ENCODE data around the gene SAP30L. TPM values are rescaled to one million over a fixed set of nuclear protein-coding genes. Genes with fewer than 3 reads are reported as not detected.

Gene SAP30L
- total RNA-seq, 2 donors from 2014 or later: 27.7 to 40.3 TPM

DNA sequence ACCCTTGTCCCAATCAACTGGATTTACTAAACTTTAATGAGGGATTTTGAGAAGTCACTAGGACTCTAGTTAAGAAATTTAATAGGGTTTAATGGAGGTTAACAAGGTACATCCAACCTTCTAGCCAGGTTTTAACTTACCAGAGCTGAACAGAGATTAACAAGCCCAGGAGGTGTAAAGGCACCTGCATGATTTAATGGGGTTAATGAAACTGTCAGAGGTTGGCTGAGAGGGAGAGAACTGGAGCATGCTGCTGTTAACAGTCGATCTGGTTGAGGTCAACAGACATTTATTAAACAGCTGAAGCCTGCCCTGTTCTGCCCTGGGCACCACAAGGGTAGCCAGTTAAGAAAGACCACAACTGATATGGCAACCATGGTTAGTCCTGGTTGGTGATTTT, 18.6 kb downstream of the SAP30L start:
- no peaks in the 10 kb centered on the region for H3K9me3 ChIP-seq (ENCODE audit: control insufficient read depth, low read length)
- no peak overlapping the region for H3K27ac Mint-ChIP-seq
- no peak overlapping the region for H3K9ac ChIP-seq (ENCODE audit: extremely low read depth, low read length, poor library complexity, severe bottlenecking)
- H3K27me3 ChIP-seq (ENCODE audit: control insufficient read depth, insufficient read depth, low read length, poor library complexity, severe bottlenecking): peaks cover 21% of the 10 kb centered on the region
- H3K27ac ChIP-seq (ENCODE audit: low read depth, low read length): no peak overlapping the region
- WGBS, 2 experiments (ENCODE audit: insufficient coverage in 1 of 2, insufficient read length in 1 of 2): 86% methylated on average over 1 of the region's 1 CpG
- H3K36me3 ChIP-seq (ENCODE audit: control insufficient read depth, insufficient read depth, low read length): no peaks in the 10 kb centered on the region
- H3K4me3 Mint-ChIP-seq: no peak overlapping the region
- peaks cover 44% of the 10 kb centered on the region for H3K27me3 Mint-ChIP-seq (ENCODE audit: insufficient read depth)
- no peaks in the 10 kb centered on the region for H3K9me3 Mint-ChIP-seq
- H3K36me3 Mint-ChIP-seq (ENCODE audit: low read depth): no peaks in the 10 kb centered on the region
- no peak overlapping the region for H3K4me3 ChIP-seq (ENCODE audit: low read length)
- peaks cover 11% of the 10 kb centered on the region for H3K4me1 Mint-ChIP-seq
- no peak for DNase-seq
- no peaks in the 10 kb centered on the region for H3K4me1 ChIP-seq (ENCODE audit: control insufficient read depth, insufficient read depth, low read length)
- no peak for TF ChIP-seq CTCF (conservative IDR thresholded peaks at IDR 0.05)

- H3K27ac Mint-ChIP-seq: no peak overlapping the region
- WGBS, 2 experiments (ENCODE audit: insufficient coverage in 1 of 2, insufficient read length in 1 of 2): 82 to 92% methylated on average over 2 to 6 of the region's 6 CpGs
- Histone ChIP-seq H3K9me3 (ENCODE audit: control insufficient read depth, low read length) (no peaks in the 10 kb centered on the region), H3K9ac (ENCODE audit: extremely low read depth, low read length, poor library complexity, severe bottlenecking) (no peak overlapping the region), H3K36me3 (ENCODE audit: control insufficient read depth, insufficient read depth, low read length) (no peaks in the 10 kb centered on the region), H3K27ac (ENCODE audit: low read depth, low read length) (no peak overlapping the region), H3K4me3 (ENCODE audit: low read length) (no peak overlapping the region), H3K27me3 (ENCODE audit: control insufficient read depth, insufficient read depth, low read length, poor library complexity, severe bottlenecking) (peaks cover 28% of the 10 kb centered on the region), H3K4me1 (ENCODE audit: control insufficient read depth, insufficient read depth, low read length) (no peaks in the 10 kb centered on the region)
- H3K36me3 Mint-ChIP-seq (ENCODE audit: low read depth): no peaks in the 10 kb centered on the region
- peaks cover 50% of the 10 kb centered on the region for H3K27me3 Mint-ChIP-seq (ENCODE audit: insufficient read depth)
- H3K4me3 Mint-ChIP-seq: no peak overlapping the region
- H3K4me1 Mint-ChIP-seq: peaks cover 11% of the 10 kb centered on the region
- no peak for TF ChIP-seq CTCF (conservative IDR thresholded peaks at IDR 0.05)
- no peaks in the 10 kb centered on the region for H3K9me3 Mint-ChIP-seq
- no peak for DNase-seq
These were observed 19.4 kb downstream of the SAP30L start for GRCh38 chr5:154465169-154465568.

GRCh38 chr5:154466147-154466546, 20.4 kb downstream of the SAP30L start:
- no peak for DNase-seq
- H3K4me3 Mint-ChIP-seq: no peak overlapping the region
- H3K9me3 Mint-ChIP-seq: no peaks in the 10 kb centered on the region
- H3K27me3 Mint-ChIP-seq (ENCODE audit: insufficient read depth): peaks cover 60% of the 10 kb centered on the region
- no peak overlapping the region for H3K27ac Mint-ChIP-seq
- H3K9me3 ChIP-seq (ENCODE audit: control insufficient read depth, low read length): no peaks in the 10 kb centered on the region
- H3K27me3 ChIP-seq (ENCODE audit: control insufficient read depth, insufficient read depth, low read length, poor library complexity, severe bottlenecking): peaks cover 38% of the 10 kb centered on the region
- H3K4me1 Mint-ChIP-seq: peaks cover 11% of the 10 kb centered on the region
- H3K36me3 Mint-ChIP-seq (ENCODE audit: low read depth): no peaks in the 10 kb centered on the region
- no peak overlapping the region for H3K4me3 ChIP-seq (ENCODE audit: low read length)
- H3K4me1 ChIP-seq (ENCODE audit: control insufficient read depth, insufficient read depth, low read length): no peaks in the 10 kb centered on the region
- no peak for TF ChIP-seq CTCF (conservative IDR thresholded peaks at IDR 0.05)
- no peaks in the 10 kb centered on the region for H3K36me3 ChIP-seq (ENCODE audit: control insufficient read depth, insufficient read depth, low read length)
- WGBS, 2 experiments (ENCODE audit: insufficient coverage in 1 of 2, insufficient read length in 1 of 2): 88 to 97% methylated on average over 4 to 5 of the region's 5 CpGs
- H3K9ac ChIP-seq (ENCODE audit: extremely low read depth, low read length, poor library complexity, severe bottlenecking): no peak overlapping the region
- H3K27ac ChIP-seq (ENCODE audit: low read depth, low read length): no peak overlapping the region
